Kidney tubule cell (primary cell): ENCODE measurements around the gene DUSP10.

Experiments
- DNase-seq: peaks from one replicate; pipeline ENCODE4 v3.0.0-alpha.2; 2018; ENCODE audit warnings: low spot score

Gene DUSP10

GRCh38 chr1:221732052-221732451, 9.8 kb downstream of the DUSP10 start:
- DNase-seq, result no peak

GRCh38 chr1:221729771-221730330, 12.0 kb downstream of the DUSP10 start:
- DNase-seq, result peak; percentile 40

GRCh38 chr1:221728037-221728505, 13.8 kb downstream of the DUSP10 start:
- DNase-seq, result no peak

GRCh38 chr1:221727146-221728036, 14.5 kb downstream of the DUSP10 start:
- DNase-seq, result no peak

- DNase-seq, result peak; percentile 47
Observed at GRCh38 chr1:221725735-221726672, 15.9 kb downstream of the DUSP10 start.

GRCh38 chr1:221724931-221725605, 16.8 kb downstream of the DUSP10 start:
- peak; percentile 85 for DNase-seq

- DNase-seq, result peak; percentile 89
Observed at GRCh38 chr1:221723848-221724236, 18.0 kb downstream of the DUSP10 start.

- DNase-seq, result peak; percentile 52
Observed at GRCh38 chr1:221723018-221723847, 18.7 kb downstream of the DUSP10 start.

- DNase-seq, result no peak
Observed at GRCh38 chr1:221722254-221723017, 19.5 kb downstream of the DUSP10 start.

- no peak for DNase-seq
Observed at GRCh38 chr1:221720545-221720944, 21.3 kb downstream of the DUSP10 start.

- DNase-seq, result no peak
Observed at GRCh38 chr1:221719987-221720386, 21.9 kb downstream of the DUSP10 start.

GRCh38 chr1:221719278-221719597, 22.7 kb downstream of the DUSP10 start:
- no peak for DNase-seq

- no peak for DNase-seq
Observed at GRCh38 chr1:221718381-221719277, 23.3 kb downstream of the DUSP10 start.

- no peak for DNase-seq
Observed at GRCh38 chr1:221717485-221717853, 24.4 kb downstream of the DUSP10 start.

- DNase-seq, result no peak
Observed at GRCh38 chr1:221716713-221717484, 25.0 kb downstream of the DUSP10 start.

GRCh38 chr1:221715321-221716169, 26.3 kb downstream of the DUSP10 start:
- no peak for DNase-seq
